Fibroblast of lung (primary cell): Measurements from ENCODE around the gene LAMA5. TPM values are rescaled to one million over a fixed set of nuclear protein-coding genes. Genes with fewer than 3 reads are reported as not detected.

Experiments used
- DNase-seq, 2 donors: peaks; one replicate each; pipeline versions ENCODE4 v3.0.0 to v3.0.0-alpha.2; 2010; ENCODE audit warnings: low read depth in 2 of 2
- H2AFZ ChIP-seq: 2 replicates; pipeline ENCODE4 v1.5.1; 2012; ENCODE audit warnings: low read length, control low read depth, inconsistent platforms
- H3K27ac ChIP-seq: 2 replicates; pipeline ENCODE4 v1.5.1; 2011; ENCODE audit warnings: low read length, control low read depth; ENCODE audit not compliant: insufficient read depth
- H3K27me3 ChIP-seq: 2 replicates; pipeline ENCODE4 v1.5.1; 2011; ENCODE audit warnings: mild to moderate bottlenecking, low read length; ENCODE audit not compliant: control insufficient read depth, insufficient read depth
- H3K36me3 ChIP-seq: 2 replicates; pipeline ENCODE4 v1.5.1; 2011; ENCODE audit warnings: low read length; ENCODE audit not compliant: control insufficient read depth, insufficient read depth
- H3K4me1 ChIP-seq: 2 replicates; pipeline ENCODE4 v1.5.1; 2011; ENCODE audit warnings: low read length; ENCODE audit not compliant: control insufficient read depth, insufficient read depth; ENCODE audit errors: extremely low read depth
- H3K4me2 ChIP-seq: 2 replicates; pipeline ENCODE4 v1.5.1; 2011; ENCODE audit warnings: low read length, control low read depth; ENCODE audit not compliant: insufficient read depth; ENCODE audit errors: extremely low read depth
- H3K4me3 ChIP-seq, 4 experiments: fragments of 200-600 bp in 1 of 4; sonication (generic) in 1 of 4; replicated peaks in 1 of 4; 2 replicates each; pipeline ENCODE4 v1.5.1; 2011 to 2016; ENCODE audit warnings: low read length in 4 of 4, low read depth in 3 of 4, mild to moderate bottlenecking in 3 of 4, control low read depth in 2 of 4, inconsistent platforms in 1 of 4, mixed read lengths in 1 of 4; ENCODE audit not compliant: insufficient read depth in 1 of 4; ENCODE audit errors: control extremely low read depth in 1 of 4
- H3K79me2 ChIP-seq: 2 replicates; pipeline ENCODE4 v1.5.1; 2012; ENCODE audit warnings: mild to moderate bottlenecking, low read length, inconsistent platforms; ENCODE audit not compliant: control insufficient read depth, insufficient read depth
- H3K9ac ChIP-seq: 2 replicates; pipeline ENCODE4 v1.5.1; 2011; ENCODE audit warnings: mild to moderate bottlenecking, low read length, control low read depth; ENCODE audit not compliant: insufficient read depth
- H3K9me3 ChIP-seq: 2 replicates; pipeline ENCODE4 v1.5.1; 2012; ENCODE audit warnings: low read depth, low read length; ENCODE audit not compliant: control insufficient read depth, insufficient read depth
- H4K20me1 ChIP-seq: 2 replicates; pipeline ENCODE4 v1.5.1; 2011; ENCODE audit warnings: low read length; ENCODE audit not compliant: control insufficient read depth, insufficient read depth; ENCODE audit errors: extremely low read depth
- EZH2 ChIP-seq: IDR thresholded peaks from 2 replicates; pipeline ENCODE4 v1.5.1; 2012; ENCODE audit warnings: low read length, control low read depth, mild to moderate bottlenecking; ENCODE audit errors: missing control alignments
- polyA plus RNA-seq, 2 donors: library from polyadenylated mRNA; depleted of rRNA in 1 of 2; stranded (reverse) in 1 of 2; unstranded in 1 of 2; fragments of >200 nt; gene quantifications; 2 replicates each; pipeline ENCODE4 v1.2.1, GENCODE V29; 2011 to 2012; ENCODE audit warnings: missing spikeins in 1 of 2
- total RNA-seq: library from RNA; depleted of rRNA; stranded (reverse); fragments of >200 nt; gene quantifications from 2 replicates; pipeline ENCODE4 v1.2.1, GENCODE V29; 2014
- TF ChIP-seq, protein P1 (sequence below), 2 donors: IDR thresholded peaks in 1 of 2; conservative IDR thresholded peaks in 1 of 2; 1 replicate in 1 of 2; 2 replicates in 1 of 2; pipeline ENCODE4 v1.5.1; 2011 to 2012; ENCODE audit warnings: low read length in 2 of 2, control low read depth in 1 of 2, inconsistent platforms in 1 of 2, low read depth in 1 of 2, mild to moderate bottlenecking in 1 of 2

LAMA5 gene
- total and polyA plus RNA-seq, 2 donors (not counting 1 experiment from before 2014, with no cell fraction given), result 1.5 to 81.6 TPM

GRCh38 chr20:62393335-62393665, 26.2 kb upstream of the LAMA5 start:
- Histone ChIP-seq H3K79me2 (peaks cover 9% of the 10 kb centered on the region), H3K27ac (no peak overlapping the region), H3K9me3 (no peaks in the 10 kb centered on the region), H3K9ac (no peak overlapping the region), H3K27me3 (no peaks in the 10 kb centered on the region), H3K4me1 (no peaks in the 10 kb centered on the region), H3K4me3 (no peak overlapping the region), H3K36me3 (peaks cover 20% of the 10 kb centered on the region), H2AFZ (no peak overlapping the region), H4K20me1 (no peaks in the 10 kb centered on the region), H3K4me2 (no peak overlapping the region)
- DNase-seq, result no peak
- TF ChIP-seq, protein P1, sequence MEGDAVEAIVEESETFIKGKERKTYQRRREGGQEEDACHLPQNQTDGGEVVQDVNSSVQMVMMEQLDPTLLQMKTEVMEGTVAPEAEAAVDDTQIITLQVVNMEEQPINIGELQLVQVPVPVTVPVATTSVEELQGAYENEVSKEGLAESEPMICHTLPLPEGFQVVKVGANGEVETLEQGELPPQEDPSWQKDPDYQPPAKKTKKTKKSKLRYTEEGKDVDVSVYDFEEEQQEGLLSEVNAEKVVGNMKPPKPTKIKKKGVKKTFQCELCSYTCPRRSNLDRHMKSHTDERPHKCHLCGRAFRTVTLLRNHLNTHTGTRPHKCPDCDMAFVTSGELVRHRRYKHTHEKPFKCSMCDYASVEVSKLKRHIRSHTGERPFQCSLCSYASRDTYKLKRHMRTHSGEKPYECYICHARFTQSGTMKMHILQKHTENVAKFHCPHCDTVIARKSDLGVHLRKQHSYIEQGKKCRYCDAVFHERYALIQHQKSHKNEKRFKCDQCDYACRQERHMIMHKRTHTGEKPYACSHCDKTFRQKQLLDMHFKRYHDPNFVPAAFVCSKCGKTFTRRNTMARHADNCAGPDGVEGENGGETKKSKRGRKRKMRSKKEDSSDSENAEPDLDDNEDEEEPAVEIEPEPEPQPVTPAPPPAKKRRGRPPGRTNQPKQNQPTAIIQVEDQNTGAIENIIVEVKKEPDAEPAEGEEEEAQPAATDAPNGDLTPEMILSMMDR (conservative IDR thresholded peaks at IDR 0.05 in 1 of 2, IDR thresholded peaks at IDR 0.05 in 1 of 2; ENCODE audit: low read depth in 1 of 2, low read length in 2 of 2), result no peak
- TF ChIP-seq EZH2, result no peak

DNA sequence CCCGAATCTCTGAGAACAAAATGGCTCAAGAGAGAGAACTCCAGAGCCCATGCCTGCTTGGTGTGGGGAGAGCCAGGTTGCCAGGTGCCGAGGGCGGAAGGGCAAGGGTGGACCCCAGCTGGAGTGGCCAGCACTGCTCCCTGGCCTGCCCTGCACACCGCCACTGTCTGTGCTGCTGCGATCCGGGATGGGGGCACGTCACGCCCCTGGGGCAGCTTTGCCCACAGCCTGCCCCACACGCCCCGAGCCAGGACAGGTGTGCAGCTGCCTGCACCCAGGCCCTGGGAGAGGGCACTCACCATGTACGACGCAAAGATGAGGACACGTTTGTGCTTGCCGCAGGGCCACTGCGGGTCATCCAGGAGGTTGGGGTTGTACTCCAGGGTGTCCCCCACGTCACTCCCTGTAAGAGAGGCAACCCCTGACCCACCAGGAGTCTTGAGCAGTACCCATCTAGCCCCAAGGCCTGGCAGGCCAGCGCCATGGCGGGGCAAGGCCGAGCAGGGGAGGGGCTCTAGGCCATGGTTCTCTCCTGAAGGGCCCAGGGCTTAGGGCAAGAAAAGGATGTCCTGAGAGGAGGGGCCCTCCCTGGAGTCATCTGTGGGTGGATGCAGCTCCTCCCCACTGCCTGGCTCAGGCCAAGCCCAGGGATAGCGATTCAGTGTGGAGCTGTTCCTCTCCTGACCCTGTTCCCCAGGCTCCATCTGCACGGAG, 25.7 kb upstream of the LAMA5 start:
- no peaks in the 10 kb centered on the region for H3K9me3 ChIP-seq
- no peak for DNase-seq

GRCh38 chr20:62392077-62392418, 24.9 kb upstream of the LAMA5 start:
- no peak for DNase-seq
- Histone ChIP-seq H3K4me3 (no peak overlapping the region), H3K4me2 (no peak overlapping the region), H2AFZ (no peak overlapping the region), H4K20me1 (no peaks in the 10 kb centered on the region), H3K4me1 (peaks cover 5% of the 10 kb centered on the region), H3K27me3 (no peaks in the 10 kb centered on the region), H3K9ac (no peak overlapping the region), H3K79me2 (peaks cover 22% of the 10 kb centered on the region), H3K36me3 (peaks cover 20% of the 10 kb centered on the region), H3K9me3 (no peaks in the 10 kb centered on the region), H3K27ac (no peak overlapping the region)
- TF ChIP-seq EZH2, result no peak
- TF ChIP-seq, protein P1 (conservative IDR thresholded peaks at IDR 0.05 in 1 of 2, IDR thresholded peaks at IDR 0.05 in 1 of 2; ENCODE audit: low read depth in 1 of 2, low read length in 2 of 2), result no peak

More for the DNA sequence above, 25.7 kb upstream of the LAMA5 start:
- Histone ChIP-seq H3K27me3 (no peaks in the 10 kb centered on the region), H2AFZ (no peak overlapping the region), H3K36me3 (peaks cover 20% of the 10 kb centered on the region), H3K4me3 (no peak overlapping the region), H3K4me1 (peaks cover 4% of the 10 kb centered on the region), H4K20me1 (no peaks in the 10 kb centered on the region), H3K9ac (no peak overlapping the region), H3K27ac (no peak overlapping the region), H3K79me2 (peaks cover 15% of the 10 kb centered on the region), H3K4me2 (no peak overlapping the region)
- TF ChIP-seq EZH2, result no peak
- TF ChIP-seq, protein P1 (conservative IDR thresholded peaks at IDR 0.05 in 1 of 2, IDR thresholded peaks at IDR 0.05 in 1 of 2; ENCODE audit: low read depth in 1 of 2, low read length in 2 of 2), result no peak
